Endometrial microvascular endothelial cells (primary cell): ENCODE results near the gene FBXO10. TPM values are rescaled to one million over a fixed set of nuclear protein-coding genes. Genes with fewer than 3 reads are reported as not detected.

Experiments
- in situ Hi-C: cut with HindIII; loops from 2 replicates; pipeline ENCODE4 v1.10.0; 2017; ENCODE audit warnings: low sequenced_read_pairs, low pct_unique_long_range_greater_than_20kb; ENCODE audit errors: inconsistent ontology term
- total RNA-seq: library from RNA; depleted of rRNA; stranded (reverse); fragments of >200 nt; gene quantifications from one replicate; pipeline ENCODE4 v1.2.3, GENCODE V29; 2015; ENCODE audit errors: inconsistent ontology term

FBXO10 gene
- total RNA-seq, 1 donor from 2014 or later = 7.5 TPM

GRCh38 chr9:37596504-37596903 is 20.3 kb upstream of the FBXO10 start:
- in situ Hi-C loops = no loop called here

DNA sequence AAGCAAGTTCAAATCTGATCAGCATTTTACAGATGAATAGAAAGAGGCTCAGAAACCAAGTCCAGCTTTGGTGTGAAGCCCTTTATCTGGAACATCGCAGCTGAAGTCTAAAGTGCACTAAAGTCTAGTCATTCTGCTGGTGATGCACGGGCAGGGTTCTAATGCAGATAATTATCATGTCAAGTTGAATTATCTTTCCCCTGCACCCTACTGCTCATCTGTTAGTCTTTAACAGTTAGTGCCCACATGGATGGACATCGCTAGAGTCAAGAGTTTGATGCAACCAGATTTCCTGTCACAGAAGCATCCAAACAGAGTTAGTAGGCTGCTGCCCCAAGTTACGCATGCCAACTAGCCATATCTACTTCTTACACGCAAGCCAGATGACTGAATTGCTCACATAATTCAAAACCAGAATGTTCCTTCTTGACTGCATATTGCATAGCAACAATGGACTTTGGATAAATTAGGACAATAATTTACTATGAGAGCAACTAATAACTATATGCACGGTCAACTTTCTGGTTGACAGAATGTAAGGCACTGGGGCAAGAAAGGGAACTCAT is 17.8 kb upstream of the FBXO10 start:
- in situ Hi-C loops = no loop called here

DNA sequence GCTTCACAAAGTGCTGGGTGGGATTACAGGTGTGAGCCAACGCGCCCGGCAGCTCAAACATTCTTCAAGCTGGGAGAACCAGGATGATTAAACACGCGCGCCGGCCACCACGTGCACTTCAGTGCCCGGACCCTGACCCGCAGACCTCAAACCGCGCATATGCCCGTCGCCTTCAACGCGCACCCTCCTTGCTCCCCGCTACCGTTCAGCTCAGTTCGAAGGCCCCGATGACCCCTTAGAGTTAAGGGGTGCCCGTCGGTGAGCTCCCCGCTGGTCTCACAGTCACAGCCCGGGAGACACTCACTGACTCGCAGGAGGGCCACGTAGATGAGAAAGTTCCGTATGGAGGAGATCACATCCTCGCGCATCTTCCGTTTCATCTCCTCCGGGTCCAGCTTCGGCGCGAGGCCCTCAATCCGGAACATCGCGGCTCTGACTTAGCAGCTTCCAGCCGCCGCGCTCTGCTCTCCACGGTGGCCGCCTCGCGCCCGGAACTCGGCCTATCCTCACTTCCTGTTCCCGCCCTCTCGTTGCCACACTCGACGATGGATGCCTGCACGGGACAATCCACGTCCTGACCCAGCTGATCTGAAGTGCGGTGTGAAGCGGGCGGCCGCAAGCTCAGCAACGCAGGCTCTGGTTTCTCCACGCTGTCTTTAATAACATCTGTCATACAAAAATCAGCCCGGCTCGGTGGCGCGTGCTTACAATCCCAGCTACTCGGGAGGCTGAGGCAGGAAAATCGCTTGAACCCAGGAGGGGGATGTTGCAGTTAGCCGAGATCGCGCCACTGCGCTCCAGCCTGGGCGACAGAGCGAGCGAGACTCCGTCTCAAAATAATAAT is 16.1 kb upstream of the FBXO10 start, which contains the start of gene TOMM5:
Gene TOMM5 (minus strand): TSS at position 490 of the 844 bp plus-strand sequence. CDS start 65 bp downstream, at position 425.
- in situ Hi-C loops = no loop called here

GRCh38 chr9:37587521-37587920 is 11.3 kb upstream of the FBXO10 start:
- in situ Hi-C loops = no loop called here

DNA sequence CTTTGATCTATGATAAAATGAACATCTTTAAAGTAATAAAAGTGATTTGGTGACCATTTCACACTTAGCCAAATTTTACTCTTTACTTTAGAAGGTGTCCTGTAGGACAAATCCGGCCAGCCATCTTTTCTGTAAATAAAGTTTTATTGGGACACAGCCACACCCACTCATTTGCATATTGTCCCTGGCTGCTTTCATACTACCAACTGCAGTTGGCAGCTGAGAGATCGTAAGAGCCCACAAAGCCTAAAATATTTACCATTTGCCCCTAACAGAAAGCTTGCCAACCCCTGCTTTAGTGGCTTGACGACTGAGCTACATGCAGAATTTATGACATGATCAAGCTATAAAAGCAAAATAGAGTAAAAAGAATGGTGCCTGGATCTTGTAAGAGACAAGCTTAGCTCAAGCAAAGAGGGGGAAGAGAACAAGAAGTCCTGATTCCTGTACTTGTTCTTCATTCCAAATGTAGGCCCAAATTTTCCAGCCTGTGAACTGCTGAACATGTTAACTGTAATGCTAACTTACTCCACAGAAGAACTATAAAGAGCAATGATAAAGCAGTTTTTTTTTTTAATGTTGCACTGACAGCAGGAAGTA is 7.4 kb upstream of the FBXO10 start:
- in situ Hi-C loops = no loop called here

DNA sequence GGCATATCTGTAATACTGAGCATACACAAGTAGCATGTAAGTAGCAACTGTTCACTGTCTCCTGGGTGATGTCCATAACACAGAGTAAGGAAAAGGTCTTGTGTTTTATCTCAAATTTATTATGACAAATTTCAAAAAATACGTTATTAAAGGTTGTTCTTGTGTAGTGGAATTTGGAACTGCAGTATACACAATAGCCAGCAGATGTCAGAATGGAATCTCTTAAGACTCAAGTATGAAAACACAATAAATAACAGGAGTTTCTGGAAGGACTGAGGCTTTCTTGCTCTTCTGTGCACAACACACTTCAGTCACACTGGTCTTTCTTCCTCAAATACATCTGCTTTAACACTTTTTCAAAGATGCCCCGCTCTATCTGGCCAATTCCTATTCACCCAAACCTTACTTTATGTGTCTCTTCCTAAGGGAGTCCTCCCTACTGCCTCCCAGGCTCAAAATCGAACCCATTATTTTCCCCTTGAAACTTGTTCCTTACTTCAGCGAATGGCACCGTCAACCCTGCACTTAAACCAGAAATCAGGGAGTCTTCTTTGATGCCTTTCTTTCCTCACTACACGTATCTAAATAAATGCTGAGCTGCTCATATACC is 6.5 kb upstream of the FBXO10 start:
- in situ Hi-C loops = no loop called here

GRCh38 chr9:37575511-37575914 is 667 bp downstream of the FBXO10 start:
- in situ Hi-C loops = no loop called here

DNA sequence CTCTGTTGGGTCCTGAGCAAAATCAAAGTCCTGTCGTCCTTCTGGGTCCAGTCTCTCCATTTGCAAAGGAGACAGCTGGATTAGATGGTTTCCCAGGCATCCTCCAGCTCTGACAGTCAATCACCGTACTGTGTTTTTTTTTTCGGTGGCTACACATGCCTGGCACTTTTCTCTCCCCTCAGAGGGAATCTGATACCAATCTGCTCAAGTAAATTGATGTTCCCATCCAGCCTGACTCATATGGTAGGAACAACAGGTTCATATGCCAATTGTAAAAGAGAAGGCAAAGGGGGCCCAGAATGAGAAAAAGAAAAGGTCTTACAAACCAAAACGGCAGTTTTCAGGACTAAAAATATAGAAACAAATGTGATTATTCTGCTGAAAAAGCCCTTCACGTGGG is 1.2 kb downstream of the FBXO10 start:
- in situ Hi-C loops = no loop called here

- in situ Hi-C loops = no loop called here
Measured at GRCh38 chr9:37574241-37574721, 1.9 kb downstream of the FBXO10 start.

- in situ Hi-C loops = no loop called here
Measured at GRCh38 chr9:37571282-37571681, 4.9 kb downstream of the FBXO10 start.

- in situ Hi-C loops = no loop called here
Measured at GRCh38 chr9:37566716-37567115, 9.5 kb downstream of the FBXO10 start.

GRCh38 chr9:37565661-37566618 is 10.2 kb downstream of the FBXO10 start:
- in situ Hi-C loops = no loop called here

GRCh38 chr9:37564916-37565315 is 11.3 kb downstream of the FBXO10 start:
- in situ Hi-C loops = no loop called here

- in situ Hi-C loops = no loop called here
Measured at GRCh38 chr9:37563806-37564513, 12.2 kb downstream of the FBXO10 start.

GRCh38 chr9:37562826-37563225 is 13.4 kb downstream of the FBXO10 start:
- in situ Hi-C loops = no loop called here

DNA sequence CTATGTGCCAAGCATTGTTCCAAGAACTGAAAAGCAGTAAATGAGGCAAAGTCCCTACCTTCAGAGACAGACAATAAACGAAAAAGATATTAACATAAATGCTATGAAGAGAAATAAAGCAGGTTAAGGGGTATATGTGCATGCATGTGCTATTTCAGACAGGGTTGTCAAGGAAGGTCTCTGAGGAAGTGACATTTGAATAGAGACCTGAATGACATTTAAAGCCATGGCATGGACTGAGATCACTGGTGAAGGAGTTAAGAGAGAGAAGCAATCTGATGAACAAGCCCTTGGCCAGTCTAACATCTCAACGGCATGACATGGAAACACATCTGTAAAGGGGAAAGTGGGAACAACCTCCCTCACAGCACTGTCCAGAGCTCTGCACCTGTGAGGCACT is 14.5 kb downstream of the FBXO10 start:
- in situ Hi-C loops = no loop called here

DNA sequence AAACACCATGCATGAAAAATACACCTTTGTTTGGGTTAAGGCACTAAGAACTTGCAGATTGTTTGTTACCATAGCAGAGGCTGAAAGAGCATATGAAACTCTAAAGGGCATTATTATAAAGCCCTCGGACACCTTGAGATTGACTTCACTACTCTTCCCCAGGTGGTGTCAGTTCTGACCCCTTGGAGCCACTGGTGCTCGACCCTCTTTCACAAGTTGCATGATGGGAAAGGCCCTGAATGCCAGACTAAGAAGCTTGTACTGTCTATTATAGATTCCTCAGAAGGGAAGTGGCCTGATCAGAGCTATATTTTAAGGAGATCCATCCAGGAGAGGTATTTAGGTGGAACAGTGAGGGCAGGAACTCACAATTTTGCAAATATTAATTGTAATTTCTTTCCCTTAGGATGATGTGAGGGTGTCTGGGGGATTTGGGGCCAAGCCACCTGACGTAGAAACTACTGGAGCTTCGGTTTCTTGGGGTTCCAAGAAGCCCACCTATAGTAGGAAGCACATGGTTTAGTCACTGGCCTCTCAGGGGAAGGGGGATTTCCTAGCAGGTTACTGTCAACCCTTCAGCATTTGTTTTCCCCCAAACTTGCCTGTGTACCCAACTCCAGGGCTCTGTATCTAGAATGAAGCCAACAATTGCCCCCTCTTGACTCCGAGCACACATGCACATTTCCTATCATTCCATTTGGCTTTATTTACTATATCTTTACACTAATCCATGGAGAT is 16.2 kb downstream of the FBXO10 start:
- in situ Hi-C loops = no loop called here
